HEK293T (cell line): ENCODE results near the gene EXD3.

Experiments
- ARNT ChIP-seq: fragments of 450-650 bp; IDR thresholded peaks from 2 replicates; pipeline ENCODE4 v1.6.1; 2017; ENCODE audit warnings: mild to moderate bottlenecking
- BHLHE40 ChIP-seq: fragments of 450-650 bp; IDR thresholded peaks from 2 replicates; pipeline ENCODE4 v1.6.1; 2016; ENCODE audit warnings: mild to moderate bottlenecking, moderate library complexity, borderline replicate concordance
- FOXA1 ChIP-seq: fragments of 450-650 bp; IDR thresholded peaks from 2 replicates; pipeline ENCODE4 v1.6.1; 2016; ENCODE audit warnings: mild to moderate bottlenecking
- FOXM1 ChIP-seq: fragments of 450-650 bp; IDR thresholded peaks from 2 replicates; pipeline ENCODE4 v1.6.1; 2017; ENCODE audit warnings: mild to moderate bottlenecking, borderline replicate concordance
- L3MBTL2 ChIP-seq: fragments of 450-650 bp; conservative IDR thresholded peaks from 2 replicates; pipeline ENCODE4 v1.6.1; 2016; ENCODE audit warnings: mild to moderate bottlenecking
- LEF1 ChIP-seq: fragments of 450-650 bp; IDR thresholded peaks from 2 replicates; pipeline ENCODE4 v1.6.1; 2017; ENCODE audit warnings: mild to moderate bottlenecking, borderline replicate concordance
- SP1 ChIP-seq: fragments of 450-650 bp; IDR thresholded peaks from 2 replicates; pipeline ENCODE4 v1.6.1; 2017
- SUZ12 ChIP-seq: fragments of 450-650 bp; IDR thresholded peaks from 2 replicates; pipeline ENCODE4 v1.6.1; 2016; ENCODE audit warnings: mild to moderate bottlenecking
- TARDBP ChIP-seq: fragments of 450-650 bp; IDR thresholded peaks from 2 replicates; pipeline ENCODE4 v1.6.1; 2016
- TF ChIP-seq, protein P1 (sequence below): fragments of 450-650 bp; IDR thresholded peaks from 2 replicates; pipeline ENCODE4 v1.6.1; 2016

DNA sequence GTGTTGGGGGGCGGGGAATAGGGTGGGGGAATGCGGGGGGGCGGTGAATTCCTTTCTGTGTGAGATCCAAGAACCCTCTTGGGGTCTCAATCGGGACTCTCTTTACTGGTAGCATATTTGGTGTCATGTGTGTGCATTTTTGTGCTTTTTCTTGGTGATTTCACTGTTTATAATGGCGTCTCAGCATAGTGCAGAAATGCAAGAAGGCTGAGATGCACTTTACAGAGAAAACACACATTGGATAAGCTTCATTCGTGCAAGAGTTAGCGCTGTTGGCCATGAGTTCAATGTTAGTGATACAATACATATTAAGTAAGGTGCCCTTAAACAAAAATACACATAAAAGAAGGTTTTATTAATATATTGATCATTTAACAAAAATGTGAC, 19.0 kb upstream of the EXD3 start:
- TF ChIP-seq FOXM1: no peak
- no peak for TF ChIP-seq SP1
- TF ChIP-seq SUZ12: no peak
- no peak for TF ChIP-seq ARNT
- no peak for TF ChIP-seq FOXA1
- TF ChIP-seq BHLHE40: no peak
- TF ChIP-seq, protein P1, sequence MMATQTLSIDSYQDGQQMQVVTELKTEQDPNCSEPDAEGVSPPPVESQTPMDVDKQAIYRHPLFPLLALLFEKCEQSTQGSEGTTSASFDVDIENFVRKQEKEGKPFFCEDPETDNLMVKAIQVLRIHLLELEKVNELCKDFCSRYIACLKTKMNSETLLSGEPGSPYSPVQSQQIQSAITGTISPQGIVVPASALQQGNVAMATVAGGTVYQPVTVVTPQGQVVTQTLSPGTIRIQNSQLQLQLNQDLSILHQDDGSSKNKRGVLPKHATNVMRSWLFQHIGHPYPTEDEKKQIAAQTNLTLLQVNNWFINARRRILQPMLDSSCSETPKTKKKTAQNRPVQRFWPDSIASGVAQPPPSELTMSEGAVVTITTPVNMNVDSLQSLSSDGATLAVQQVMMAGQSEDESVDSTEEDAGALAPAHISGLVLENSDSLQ: no peak
- no peak for TF ChIP-seq LEF1
- no peak for TF ChIP-seq TARDBP
- TF ChIP-seq L3MBTL2: no peak
